Suprapubic skin (tissue), 4 donors: ENCODE measurements around the gene PIGL. TPM values are rescaled to one million over a fixed set of nuclear protein-coding genes. Genes with fewer than 3 reads are reported as not detected.
A peak's percentile ranks its signal among the peaks of the same experiment; 100 is the strongest.

Experiments used
- DNase-seq, 2 donors: peaks; one replicate each; pipeline ENCODE4 v3.0.0-alpha.2; 2019; ENCODE audit warnings: low spot score in 2 of 2
- H3K27ac ChIP-seq: fragments of 200-600 bp; sonication (generic); one replicate; pipeline ENCODE4 v1.5.1; 2019
- H3K27me3 ChIP-seq: fragments of 200-600 bp; sonication (generic); one replicate; pipeline ENCODE4 v1.5.1; 2019
- H3K36me3 ChIP-seq: fragments of 200-600 bp; sonication (generic); one replicate; pipeline ENCODE4 v1.5.1; 2019
- H3K4me1 ChIP-seq: fragments of 200-600 bp; sonication (generic); one replicate; pipeline ENCODE4 v1.5.1; 2019
- H3K4me3 ChIP-seq: fragments of 200-600 bp; sonication (generic); one replicate; pipeline ENCODE4 v1.5.1; 2019; ENCODE audit warnings: mild to moderate bottlenecking
- H3K9me3 ChIP-seq: fragments of 200-600 bp; sonication (generic); one replicate; pipeline ENCODE4 v1.5.1; 2019
- CTCF ChIP-seq, 2 donors: fragments of 200-600 bp in 1 of 2; fragments of 450-650 bp in 1 of 2; sonication (generic) in 1 of 2; IDR thresholded peaks; one replicate each; pipeline ENCODE4 v1.5.1; 2016 to 2019; ENCODE audit warnings: antibody characterized with exemption in 2 of 2, mild to moderate bottlenecking in 1 of 2, moderate library complexity in 1 of 2
- EP300 ChIP-seq: sonication (generic); formaldehyde crosslinking; IDR thresholded peaks from one replicate; pipeline ENCODE4 v1.6.1; 2017; ENCODE audit warnings: antibody characterized with exemption
- POLR2A ChIP-seq, 2 donors: fragments of 450-650 bp; IDR thresholded peaks; one replicate each; pipeline ENCODE4 v1.6.1; 2017; ENCODE audit warnings: antibody characterized with exemption in 2 of 2, mild to moderate bottlenecking in 2 of 2, moderate library complexity in 2 of 2
- POLR2AphosphoS5 ChIP-seq, 3 donors: sonication (generic); formaldehyde crosslinking; IDR thresholded peaks; one replicate each; pipeline ENCODE4 v1.6.1; 2017; ENCODE audit warnings: antibody characterized with exemption in 3 of 3
- WGBS: methylation state at CpG from one replicate; pipeline ENCODE4 v1.1.5; 2018; 5-methylcytosine and 5-hydroxymethylcytosine counted together
- total RNA-seq, 4 donors: library from RNA; depleted of rRNA; stranded (reverse); fragments of >200 nt; gene quantifications; one replicate each; pipeline ENCODE4 v1.1.0, GENCODE V29; 2016

The PIGL gene
- total RNA-seq, 4 donors from 2014 or later, result 59.5 to 287 (median 76.6) TPM

GRCh38 chr17:16354585-16354984 lies 137.6 kb downstream of the PIGL start:
- 91% methylated on average over 14 of the region's 14 CpGs for WGBS
- no peaks in the 10 kb centered on the region for H3K9me3 ChIP-seq
- no peak overlapping the region for H3K4me3 ChIP-seq
- TF ChIP-seq EP300 (no peak), POLR2AphosphoS5 (IDR thresholded peaks at IDR 0.05) (no peak), POLR2A (IDR thresholded peaks at IDR 0.05) (no peak), CTCF (IDR thresholded peaks at IDR 0.05) (no peak)
- peaks cover 17% of the 10 kb centered on the region for H3K4me1 ChIP-seq
- peaks cover 12% of the 10 kb centered on the region for H3K27me3 ChIP-seq
- peak in 1 of 2 donors; percentile 40 for DNase-seq
- no peaks in the 10 kb centered on the region for H3K36me3 ChIP-seq
- H3K27ac ChIP-seq, result no peak overlapping the region

- TF ChIP-seq POLR2AphosphoS5 (IDR thresholded peaks at IDR 0.05) (no peak), CTCF (IDR thresholded peaks at IDR 0.05) (no peak), EP300 (no peak), POLR2A (IDR thresholded peaks at IDR 0.05) (no peak)
- Histone ChIP-seq H3K36me3 (no peaks in the 10 kb centered on the region), H3K9me3 (no peaks in the 10 kb centered on the region), H3K4me3 (no peak overlapping the region), H3K27me3 (no peaks in the 10 kb centered on the region), H3K27ac (no peak overlapping the region), H3K4me1 (peaks cover 4% of the 10 kb centered on the region)
- no peak for DNase-seq
Observed at GRCh38 chr17:16358394-16358793, 141.4 kb downstream of the PIGL start.

GRCh38 chr17:16361874-16362273 lies 144.9 kb downstream of the PIGL start:
- no peak for DNase-seq
- peaks cover 10% of the 10 kb centered on the region for H3K4me1 ChIP-seq
- WGBS, result 86% methylated on average over 8 of the region's 8 CpGs
- TF ChIP-seq POLR2A (IDR thresholded peaks at IDR 0.05), result no peak
- no peak for TF ChIP-seq CTCF (IDR thresholded peaks at IDR 0.05)
- no peak for TF ChIP-seq POLR2AphosphoS5 (IDR thresholded peaks at IDR 0.05)
- TF ChIP-seq EP300, result no peak
- no peaks in the 10 kb centered on the region for H3K9me3 ChIP-seq
- no peak overlapping the region for H3K27ac ChIP-seq
- no peak overlapping the region for H3K4me3 ChIP-seq
- no peaks in the 10 kb centered on the region for H3K36me3 ChIP-seq
- no peaks in the 10 kb centered on the region for H3K27me3 ChIP-seq

- H3K36me3 ChIP-seq, result no peaks in the 10 kb centered on the region
- no peak for TF ChIP-seq POLR2AphosphoS5 (IDR thresholded peaks at IDR 0.05)
- no peak for TF ChIP-seq EP300
- TF ChIP-seq CTCF (IDR thresholded peaks at IDR 0.05), result peak; percentile 78 to 89
- TF ChIP-seq POLR2A (IDR thresholded peaks at IDR 0.05), result no peak
- no peaks in the 10 kb centered on the region for H3K9me3 ChIP-seq
- H3K4me3 ChIP-seq, result no peak overlapping the region
- DNase-seq, result peak; percentile 82 to 86
- 4% methylated on average over 6 of the region's 6 CpGs for whole genome bisulfite sequencing
- peaks cover 10% of the 10 kb centered on the region for H3K4me1 ChIP-seq
- no peaks in the 10 kb centered on the region for H3K27me3 ChIP-seq
- H3K27ac ChIP-seq, result no peak overlapping the region
Observed at GRCh38 chr17:16363749-16364536, 146.9 kb downstream of the PIGL start.

DNA sequence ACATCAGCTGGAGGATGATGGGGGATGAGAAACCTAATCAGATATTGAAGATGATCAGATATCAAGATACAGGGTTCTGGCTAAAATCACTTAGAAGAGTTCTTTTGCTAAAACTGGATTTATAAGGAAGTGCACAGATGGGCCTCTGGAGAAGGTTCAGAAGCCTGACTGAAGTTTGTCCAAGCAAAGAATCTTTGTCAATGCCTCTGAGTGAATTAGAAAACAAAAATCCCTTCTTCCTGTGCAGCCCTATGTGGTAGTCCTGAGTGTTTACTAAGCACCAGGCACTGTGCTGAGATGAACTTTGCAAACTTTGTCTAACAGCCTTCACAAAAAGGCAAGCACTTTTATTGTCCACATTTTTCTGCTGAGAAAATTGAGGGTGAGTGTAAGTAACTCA lies 147.6 kb downstream of the PIGL start:
- no peaks in the 10 kb centered on the region for H3K9me3 ChIP-seq
- no peaks in the 10 kb centered on the region for H3K36me3 ChIP-seq
- no peaks in the 10 kb centered on the region for H3K27me3 ChIP-seq
- no peak overlapping the region for H3K4me3 ChIP-seq
- no peak overlapping the region for H3K27ac ChIP-seq
- DNase-seq, result no peak
- peaks cover 10% of the 10 kb centered on the region for H3K4me1 ChIP-seq
- TF ChIP-seq POLR2AphosphoS5 (IDR thresholded peaks at IDR 0.05) (no peak), CTCF (IDR thresholded peaks at IDR 0.05) (no peak), EP300 (no peak), POLR2A (IDR thresholded peaks at IDR 0.05) (no peak)
